ENCODE results near the gene BBS4. TPM values are rescaled to one million over a fixed set of nuclear protein-coding genes. Genes with fewer than 3 reads are reported as not detected.

Gene BBS4
- total and polyA plus RNA-seq, 4 donors = 42.3 to 48.4 (median 45.1) TPM

DNA sequence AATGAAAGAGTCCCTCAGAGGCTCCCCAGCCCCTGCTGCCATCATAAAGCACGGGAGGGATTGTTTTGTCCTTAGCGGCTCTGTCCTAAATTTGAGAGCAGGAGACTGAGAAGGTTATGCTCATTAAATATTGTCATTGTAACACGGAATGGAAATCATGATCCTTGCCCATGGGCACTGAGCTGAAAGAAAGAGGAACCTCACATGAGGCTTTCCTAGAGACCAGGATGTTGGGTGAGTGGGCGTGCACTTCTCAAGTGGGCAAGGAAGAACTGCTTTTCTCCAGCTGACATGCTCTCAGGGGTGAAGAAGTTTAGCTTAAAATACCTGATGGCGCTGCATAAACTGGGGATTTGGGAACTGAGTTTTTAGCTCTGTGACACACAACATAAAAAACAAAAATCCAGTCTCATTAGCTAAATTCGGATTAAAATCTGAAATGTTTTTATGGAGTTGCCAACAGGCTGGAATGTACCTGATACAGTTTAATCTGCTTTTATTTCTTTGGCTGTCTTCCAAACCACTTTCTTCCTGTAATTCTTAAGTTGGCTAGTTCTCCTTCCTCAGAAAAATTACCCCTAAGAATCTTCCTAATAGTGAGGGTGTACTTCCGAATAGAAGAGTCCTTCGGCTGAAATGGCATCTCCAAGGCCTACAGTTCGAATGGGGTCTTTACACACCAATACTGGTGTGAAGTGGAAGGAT is 65.9 kb downstream of the BBS4 start:
- WGBS (ENCODE audit: insufficient coverage) = 90% methylated on average over 4 of the region's 9 CpGs
- no peaks in the 10 kb centered on the region for H3K4me1 ChIP-seq (ENCODE audit: control insufficient read depth, insufficient read depth, low read length)
- no peak overlapping the region for H3K4me3 ChIP-seq (ENCODE audit: low read depth, low read length)
- H3K36me3 ChIP-seq (ENCODE audit: control insufficient read depth, insufficient read depth, low read length) = peaks cover 24% of the 10 kb centered on the region
- no peaks in the 10 kb centered on the region for H3K9me3 ChIP-seq (ENCODE audit: control insufficient read depth, insufficient read depth, low read length)
- H3K27ac ChIP-seq (ENCODE audit: low read depth, low read length) = no peak overlapping the region
- H3K27me3 ChIP-seq (ENCODE audit: control insufficient read depth, insufficient read depth, low read length) = no peaks in the 10 kb centered on the region
- no peak for DNase-seq (ENCODE audit: low read depth in 4 of 6, low spot score in 6 of 6)

DNA sequence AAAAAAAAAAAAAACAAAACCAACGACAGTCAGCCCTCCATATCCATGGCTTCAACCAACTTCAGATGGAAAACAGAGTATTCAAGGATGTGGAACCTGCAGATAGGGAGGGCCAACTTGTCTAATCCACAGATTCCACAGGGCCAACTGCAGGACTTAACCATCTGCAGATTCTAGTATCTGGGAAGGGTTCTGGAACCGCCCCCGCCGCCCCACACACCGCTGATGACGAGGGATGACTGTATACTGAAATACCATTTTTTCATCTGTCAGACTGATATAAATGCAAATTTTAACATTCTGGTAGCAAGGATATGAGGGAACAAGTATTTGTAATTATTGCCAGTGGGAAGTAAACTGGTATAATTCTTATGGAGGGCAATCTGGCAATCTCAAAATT is 68.1 kb downstream of the BBS4 start:
- no peak overlapping the region for H3K27ac ChIP-seq (ENCODE audit: low read depth, low read length)
- H3K4me3 ChIP-seq (ENCODE audit: low read depth, low read length) = no peak overlapping the region
- H3K4me1 ChIP-seq (ENCODE audit: control insufficient read depth, insufficient read depth, low read length) = no peaks in the 10 kb centered on the region
- H3K9me3 ChIP-seq (ENCODE audit: control insufficient read depth, insufficient read depth, low read length) = no peaks in the 10 kb centered on the region
- no peaks in the 10 kb centered on the region for H3K27me3 ChIP-seq (ENCODE audit: control insufficient read depth, insufficient read depth, low read length)
- WGBS (ENCODE audit: insufficient coverage) = no CpG with 5 or more reads among the region's 6 CpGs
- no peak for DNase-seq (ENCODE audit: low read depth in 4 of 6, low spot score in 6 of 6)
- peaks cover 21% of the 10 kb centered on the region for H3K36me3 ChIP-seq (ENCODE audit: control insufficient read depth, insufficient read depth, low read length)

DNA sequence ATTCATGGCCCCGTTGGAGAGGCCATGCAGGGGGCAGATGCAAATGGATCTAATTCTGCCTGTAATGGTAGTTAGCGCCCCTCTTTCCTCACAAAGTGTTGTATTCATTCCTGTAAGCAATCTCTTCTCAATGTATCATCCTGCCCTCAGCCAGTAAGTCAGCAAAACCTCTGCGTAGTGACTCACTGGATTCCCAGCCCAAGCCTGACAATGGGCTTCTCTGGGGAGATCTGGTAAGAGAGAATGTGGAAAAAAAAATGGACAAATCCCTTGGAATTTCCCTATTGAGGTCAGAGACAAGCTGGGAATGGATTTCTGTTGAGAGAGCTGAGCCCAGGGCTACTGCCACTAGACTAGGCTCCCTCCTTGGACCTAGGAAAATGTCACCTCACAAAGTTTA is 72.2 kb downstream of the BBS4 start:
- Histone ChIP-seq H3K4me3 (ENCODE audit: low read depth, low read length) (no peak overlapping the region), H3K27me3 (ENCODE audit: control insufficient read depth, insufficient read depth, low read length) (no peaks in the 10 kb centered on the region), H3K9me3 (ENCODE audit: control insufficient read depth, insufficient read depth, low read length) (no peaks in the 10 kb centered on the region), H3K4me1 (ENCODE audit: control insufficient read depth, insufficient read depth, low read length) (no peaks in the 10 kb centered on the region), H3K36me3 (ENCODE audit: control insufficient read depth, insufficient read depth, low read length) (peaks cover 17% of the 10 kb centered on the region), H3K27ac (ENCODE audit: low read depth, low read length) (no peak overlapping the region)
- WGBS (ENCODE audit: insufficient coverage) = no CpG with 5 or more reads among the region's 3 CpGs
- DNase-seq (ENCODE audit: low read depth in 4 of 6, low spot score in 6 of 6) = no peak

DNA sequence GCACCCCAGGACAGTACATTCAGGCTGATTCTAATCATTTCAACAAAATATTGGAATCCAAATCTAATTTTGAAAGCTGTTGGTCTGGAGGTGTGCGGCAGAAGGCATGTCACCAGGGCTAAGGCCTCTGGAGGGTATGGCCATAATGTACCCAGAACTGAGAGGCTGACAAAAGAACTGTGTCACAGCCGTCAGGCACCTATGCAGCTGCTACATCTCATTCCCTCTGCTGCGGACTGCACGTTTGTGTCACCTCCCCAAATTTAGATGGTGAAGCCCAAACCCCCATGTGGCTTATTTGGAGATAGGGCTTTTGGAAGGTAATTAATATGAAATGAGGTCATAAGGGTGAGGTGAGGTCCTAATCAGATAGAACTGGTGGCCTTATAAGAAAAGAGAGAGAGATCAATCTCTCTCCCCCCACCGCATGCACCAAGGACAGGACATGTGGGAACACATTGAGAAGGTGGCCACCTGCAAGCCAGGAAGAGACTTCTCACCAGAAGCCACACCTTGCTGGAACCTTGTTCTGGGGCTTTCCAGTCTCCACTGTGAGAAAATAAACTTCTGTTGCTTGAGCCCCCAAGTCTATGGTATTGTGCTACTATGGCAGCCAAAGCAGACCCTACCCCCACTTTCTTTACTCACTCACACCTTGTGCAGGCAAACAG is 74.7 kb downstream of the BBS4 start:
- H3K4me1 ChIP-seq (ENCODE audit: control insufficient read depth, insufficient read depth, low read length) = no peaks in the 10 kb centered on the region
- H3K36me3 ChIP-seq (ENCODE audit: control insufficient read depth, insufficient read depth, low read length) = peaks cover 15% of the 10 kb centered on the region
- no peak for DNase-seq (ENCODE audit: low read depth in 4 of 6, low spot score in 6 of 6)
- H3K27ac ChIP-seq (ENCODE audit: low read depth, low read length) = no peak overlapping the region
- no peak overlapping the region for H3K4me3 ChIP-seq (ENCODE audit: low read depth, low read length)
- no peaks in the 10 kb centered on the region for H3K9me3 ChIP-seq (ENCODE audit: control insufficient read depth, insufficient read depth, low read length)
- 100% methylated on average over 3 of the region's 5 CpGs for WGBS (ENCODE audit: insufficient coverage)
- no peaks in the 10 kb centered on the region for H3K27me3 ChIP-seq (ENCODE audit: control insufficient read depth, insufficient read depth, low read length)

DNA sequence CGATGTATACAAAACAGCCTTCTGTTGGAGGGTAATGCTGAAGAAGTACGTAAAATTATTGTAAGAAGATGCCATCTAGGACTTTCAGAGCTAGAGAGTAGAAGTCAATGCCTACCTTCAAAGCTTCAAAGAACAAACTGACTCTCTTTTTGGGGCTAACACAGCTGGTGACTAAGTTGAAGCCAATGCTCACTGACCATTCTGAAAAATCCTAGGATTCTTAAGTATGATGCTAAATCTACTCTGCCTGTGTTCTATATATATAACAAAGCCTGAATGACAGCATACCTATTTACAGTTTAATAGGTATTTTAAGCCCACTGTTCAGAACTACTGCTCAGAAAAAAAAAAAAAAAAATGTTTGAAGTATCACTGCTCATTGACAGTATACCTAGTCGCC is 78.6 kb downstream of the BBS4 start:
- Histone ChIP-seq H3K27ac (ENCODE audit: low read depth, low read length) (no peak overlapping the region), H3K4me1 (ENCODE audit: control insufficient read depth, insufficient read depth, low read length) (no peaks in the 10 kb centered on the region), H3K27me3 (ENCODE audit: control insufficient read depth, insufficient read depth, low read length) (no peaks in the 10 kb centered on the region), H3K4me3 (ENCODE audit: low read depth, low read length) (no peak overlapping the region), H3K36me3 (ENCODE audit: control insufficient read depth, insufficient read depth, low read length) (peaks cover 14% of the 10 kb centered on the region), H3K9me3 (ENCODE audit: control insufficient read depth, insufficient read depth, low read length) (peaks cover 5% of the 10 kb centered on the region)
- DNase-seq (ENCODE audit: low read depth in 4 of 6, low spot score in 6 of 6) = no peak
- no CpG with 5 or more reads among the region's 3 CpGs for WGBS (ENCODE audit: insufficient coverage)

DNA sequence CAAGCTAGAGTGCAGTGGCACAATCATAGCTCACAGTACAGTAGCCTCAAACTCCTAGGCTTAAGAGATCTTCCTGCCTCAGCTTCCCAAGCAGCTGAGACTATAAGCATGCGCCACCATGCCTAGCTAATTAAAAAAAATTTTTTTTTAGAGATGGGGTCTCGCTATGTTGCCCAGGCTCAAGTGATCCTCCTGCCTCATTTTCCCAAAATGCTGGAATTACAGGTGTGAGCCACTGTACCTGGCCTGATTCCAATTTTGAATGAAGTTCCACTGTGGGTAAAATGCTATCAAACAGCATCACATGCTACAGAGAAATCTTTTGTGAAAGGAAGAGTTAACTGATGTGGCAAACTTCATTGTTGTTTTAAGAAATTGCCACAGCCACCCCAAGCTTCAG is 80.0 kb downstream of the BBS4 start:
- Histone ChIP-seq H3K4me1 (ENCODE audit: control insufficient read depth, insufficient read depth, low read length) (no peaks in the 10 kb centered on the region), H3K27me3 (ENCODE audit: control insufficient read depth, insufficient read depth, low read length) (no peaks in the 10 kb centered on the region), H3K27ac (ENCODE audit: low read depth, low read length) (no peak overlapping the region), H3K4me3 (ENCODE audit: low read depth, low read length) (no peak overlapping the region), H3K36me3 (ENCODE audit: control insufficient read depth, insufficient read depth, low read length) (peaks cover 14% of the 10 kb centered on the region), H3K9me3 (ENCODE audit: control insufficient read depth, insufficient read depth, low read length) (peaks cover 5% of the 10 kb centered on the region)
- 100% methylated on average over 1 of the region's 2 CpGs for WGBS (ENCODE audit: insufficient coverage)
- no peak for DNase-seq (ENCODE audit: low read depth in 4 of 6, low spot score in 6 of 6)

DNA sequence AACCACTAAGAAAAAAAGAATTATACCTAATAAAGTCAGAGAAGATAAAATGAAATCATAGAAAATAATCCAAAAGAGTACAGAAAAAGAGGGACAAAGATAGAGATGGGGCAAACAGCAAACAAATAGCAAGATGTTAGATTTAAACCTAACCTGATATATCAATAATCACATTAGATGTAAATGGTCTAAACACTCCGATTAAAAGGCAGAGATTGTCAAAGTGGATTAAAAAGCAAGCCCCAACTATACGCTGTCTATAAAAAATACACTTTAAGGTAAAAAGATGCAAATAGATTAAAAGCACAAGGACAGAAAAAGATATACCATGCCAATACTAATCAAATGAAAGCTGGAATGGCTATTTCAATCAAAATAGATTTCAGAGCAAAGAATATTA is 80.8 kb downstream of the BBS4 start:
- Histone ChIP-seq H3K4me3 (ENCODE audit: low read depth, low read length) (no peak overlapping the region), H3K27ac (ENCODE audit: low read depth, low read length) (no peak overlapping the region), H3K4me1 (ENCODE audit: control insufficient read depth, insufficient read depth, low read length) (no peaks in the 10 kb centered on the region), H3K27me3 (ENCODE audit: control insufficient read depth, insufficient read depth, low read length) (no peaks in the 10 kb centered on the region), H3K9me3 (ENCODE audit: control insufficient read depth, insufficient read depth, low read length) (peaks cover 5% of the 10 kb centered on the region), H3K36me3 (ENCODE audit: control insufficient read depth, insufficient read depth, low read length) (peaks cover 14% of the 10 kb centered on the region)
- no peak for DNase-seq (ENCODE audit: low read depth in 4 of 6, low spot score in 6 of 6)
- no CpG with 5 or more reads among the region's 2 CpGs for WGBS (ENCODE audit: insufficient coverage)

DNA sequence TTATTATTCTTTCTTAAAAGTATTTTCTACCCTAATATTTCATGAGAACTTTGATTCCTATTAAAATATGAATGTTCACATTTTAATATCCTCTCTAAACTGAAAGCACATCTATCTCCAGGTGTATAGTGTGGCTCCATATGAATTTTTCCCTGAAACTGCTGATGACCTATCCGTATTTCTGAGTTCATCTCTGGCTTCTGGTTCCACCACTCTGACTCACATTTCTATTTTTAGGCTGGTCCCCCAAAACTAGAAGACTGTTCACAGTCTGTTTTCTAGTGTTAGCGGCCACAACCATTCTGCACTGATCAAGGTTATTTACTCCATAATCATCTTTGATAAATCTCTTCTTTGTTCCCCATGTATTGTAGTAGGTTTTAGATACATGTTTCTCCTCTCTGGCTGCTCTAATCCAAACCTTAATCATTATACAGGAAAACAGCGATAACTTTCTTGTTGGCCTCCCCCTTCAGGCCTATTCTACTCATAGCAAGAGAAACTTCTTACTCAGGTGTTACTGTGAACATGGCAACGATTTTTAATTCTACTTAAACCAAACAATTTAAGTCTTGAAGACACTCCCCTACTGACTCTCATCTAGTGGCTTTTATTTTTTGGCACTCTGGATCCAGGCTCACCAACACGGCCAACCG is 84.8 kb downstream of the BBS4 start:
- H3K27ac ChIP-seq (ENCODE audit: low read depth, low read length) = no peak overlapping the region
- no peaks in the 10 kb centered on the region for H3K4me1 ChIP-seq (ENCODE audit: control insufficient read depth, insufficient read depth, low read length)
- peaks cover 5% of the 10 kb centered on the region for H3K9me3 ChIP-seq (ENCODE audit: control insufficient read depth, insufficient read depth, low read length)
- 93% methylated on average over 4 of the region's 6 CpGs for WGBS (ENCODE audit: insufficient coverage)
- no peaks in the 10 kb centered on the region for H3K27me3 ChIP-seq (ENCODE audit: control insufficient read depth, insufficient read depth, low read length)
- no peak for DNase-seq (ENCODE audit: low read depth in 4 of 6, low spot score in 6 of 6)
- H3K36me3 ChIP-seq (ENCODE audit: control insufficient read depth, insufficient read depth, low read length) = peaks cover 19% of the 10 kb centered on the region
- no peak overlapping the region for H3K4me3 ChIP-seq (ENCODE audit: low read depth, low read length)

DNA sequence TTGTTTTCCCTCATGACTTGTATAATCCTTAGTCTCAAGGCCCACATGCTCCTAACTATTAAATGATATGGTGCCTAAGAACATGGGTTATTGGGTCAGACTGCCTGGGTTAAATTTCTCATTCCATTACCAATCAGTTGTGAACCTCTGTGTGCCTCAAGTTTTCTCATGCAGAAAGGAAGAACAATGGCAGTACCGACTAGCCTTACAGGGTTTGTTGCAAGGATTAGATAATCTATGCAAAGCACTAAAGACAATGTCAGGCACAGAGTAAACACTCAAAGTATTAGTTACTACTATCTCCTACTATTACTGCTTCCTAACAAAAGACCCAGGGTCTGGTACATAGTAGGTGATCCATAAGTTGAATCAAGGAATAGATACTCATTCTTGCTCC is 85.3 kb downstream of the BBS4 start:
- H3K9me3 ChIP-seq (ENCODE audit: control insufficient read depth, insufficient read depth, low read length) = peaks cover 5% of the 10 kb centered on the region
- no peak overlapping the region for H3K27ac ChIP-seq (ENCODE audit: low read depth, low read length)
- H3K27me3 ChIP-seq (ENCODE audit: control insufficient read depth, insufficient read depth, low read length) = no peaks in the 10 kb centered on the region
- H3K4me3 ChIP-seq (ENCODE audit: low read depth, low read length) = no peak overlapping the region
- no peaks in the 10 kb centered on the region for H3K4me1 ChIP-seq (ENCODE audit: control insufficient read depth, insufficient read depth, low read length)
- no peak for DNase-seq (ENCODE audit: low read depth in 4 of 6, low spot score in 6 of 6)
- no CpG with 5 or more reads among the region's 1 CpG for WGBS (ENCODE audit: insufficient coverage)
- H3K36me3 ChIP-seq (ENCODE audit: control insufficient read depth, insufficient read depth, low read length) = peaks cover 19% of the 10 kb centered on the region

All from spinal cord (tissue), 10 donors.